CD14-positive monocyte (primary cell): Measurements from ENCODE around the gene PARP14. TPM values are rescaled to one million over a fixed set of nuclear protein-coding genes. Genes with fewer than 3 reads are reported as not detected.

Source experiments
- DNase-seq, 3 donors: peaks; one replicate each; pipeline ENCODE4 v3.0.0-alpha.2; 2011 to 2022
- H2AFZ ChIP-seq: 2 replicates; pipeline ENCODE4 v1.6.0; 2012; ENCODE audit warnings: mild to moderate bottlenecking, low read depth, low read length, inconsistent platforms; ENCODE audit not compliant: insufficient read depth, poor library complexity, severe bottlenecking
- H3K27ac ChIP-seq, 2 donors: 1 replicate in 1 of 2; 2 replicates in 1 of 2; pipeline ENCODE4 v1.5.1; 2012 to 2013; ENCODE audit warnings: low read length in 2 of 2, control low read depth in 1 of 2, inconsistent platforms in 1 of 2, low read depth in 1 of 2, mild to moderate bottlenecking in 1 of 2
- H3K27me3 ChIP-seq, 2 donors: one replicate each; pipeline versions ENCODE4 v1.6.0 to v1.6.1; 2011 to 2013; ENCODE audit warnings: low read length in 2 of 2; ENCODE audit not compliant: control insufficient read depth in 2 of 2, insufficient read depth in 2 of 2
- H3K36me3 ChIP-seq, 2 donors: replicated peaks in 1 of 2; 1 replicate in 1 of 2; 2 replicates in 1 of 2; pipeline versions ENCODE4 v1.5.1 to v1.6.1; 2012 to 2013; ENCODE audit warnings: low read length in 2 of 2, control low read depth in 1 of 2, inconsistent platforms in 1 of 2, mild to moderate bottlenecking in 1 of 2; ENCODE audit not compliant: insufficient read depth in 2 of 2, control insufficient read depth in 1 of 2
- H3K4me1 ChIP-seq, 2 donors: 1 replicate in 1 of 2; 2 replicates in 1 of 2; pipeline versions ENCODE4 v1.5.1 to v1.6.1; 2012 to 2013; ENCODE audit warnings: low read length in 2 of 2, control low read depth in 1 of 2, inconsistent platforms in 1 of 2, mild to moderate bottlenecking in 1 of 2, moderate library complexity in 1 of 2; ENCODE audit not compliant: insufficient read depth in 2 of 2, control insufficient read depth in 1 of 2
- H3K4me2 ChIP-seq: replicated peaks from 2 replicates; pipeline ENCODE3; 2012; ENCODE audit warnings: low read length, moderate library complexity, mild to moderate bottlenecking; ENCODE audit not compliant: poor library complexity, severe bottlenecking; ENCODE audit errors: extremely low read depth
- H3K4me3 ChIP-seq, 3 experiments: fragments of 200-600 bp in 1 of 3; sonication (generic) in 1 of 3; replicated peaks in 1 of 3; 1 replicate in 2 of 3; 2 replicates in 1 of 3; pipeline ENCODE4 v1.5.1; 2011 to 2013; ENCODE audit warnings: low read length in 3 of 3, mild to moderate bottlenecking in 3 of 3, control low read depth in 2 of 3, low read depth in 2 of 3, inconsistent platforms in 1 of 3, moderate library complexity in 1 of 3
- H3K79me2 ChIP-seq: 2 replicates; pipeline ENCODE4 v1.6.0; 2012; ENCODE audit warnings: mild to moderate bottlenecking, control low read depth, inconsistent platforms, low read length, moderate library complexity; ENCODE audit not compliant: insufficient read depth
- H3K9ac ChIP-seq: 2 replicates; pipeline ENCODE4 v1.6.0; 2017; ENCODE audit warnings: low read length, mild to moderate bottlenecking; ENCODE audit not compliant: insufficient read depth, poor library complexity, severe bottlenecking
- H3K9me3 ChIP-seq, 2 donors: replicated peaks in 1 of 2; 1 replicate in 1 of 2; 2 replicates in 1 of 2; pipeline versions ENCODE4 v1.5.1 to v1.6.1; 2012 to 2013; ENCODE audit warnings: low read length in 2 of 2, control low read depth in 1 of 2; ENCODE audit not compliant: control insufficient read depth in 1 of 2, insufficient read depth in 1 of 2
- H4K20me1 ChIP-seq: 2 replicates; pipeline ENCODE4 v1.6.0; 2012; ENCODE audit warnings: mild to moderate bottlenecking, low read length, control low read depth, moderate library complexity; ENCODE audit not compliant: insufficient read depth
- H3K27ac Mint-ChIP-seq, 7 donors: one replicate each; pipeline ENCODE4 v1.8.0; 2020; ENCODE audit warnings: mild to moderate bottlenecking in 7 of 7, mixed read lengths in 7 of 7, moderate library complexity in 6 of 7, inconsistent platforms in 2 of 7
- H3K27me3 Mint-ChIP-seq, 3 donors: one replicate each; pipeline ENCODE4 v1.8.0; 2021 to 2022; ENCODE audit warnings: low read depth in 3 of 3, mild to moderate bottlenecking in 3 of 3, mixed read lengths in 3 of 3, moderate library complexity in 3 of 3, inconsistent platforms in 1 of 3
- H3K36me3 Mint-ChIP-seq, 2 donors: one replicate each; pipeline ENCODE4 v1.8.0; 2020; ENCODE audit warnings: mixed read lengths in 2 of 2, inconsistent platforms in 1 of 2, mild to moderate bottlenecking in 1 of 2
- H3K4me1 Mint-ChIP-seq: one replicate; pipeline ENCODE4 v1.8.0; 2020; ENCODE audit warnings: mild to moderate bottlenecking, mixed read lengths
- H3K4me3 Mint-ChIP-seq, 2 donors: one replicate each; pipeline ENCODE4 v1.8.0; 2020; ENCODE audit warnings: mild to moderate bottlenecking in 2 of 2, mixed read lengths in 2 of 2, moderate library complexity in 1 of 2
- H3K9me3 Mint-ChIP-seq, 7 donors: one replicate each; pipeline ENCODE4 v1.8.0; 2020 to 2022; ENCODE audit warnings: mixed read lengths in 7 of 7, mild to moderate bottlenecking in 6 of 7, moderate library complexity in 6 of 7, inconsistent platforms in 2 of 7
- CTCF ChIP-seq: fragments of 200-600 bp; IDR thresholded peaks from one replicate; pipeline ENCODE4 v1.8.0; 2022; ENCODE audit warnings: antibody characterized with exemption, mild to moderate bottlenecking
- WGBS: methylation state at CpG from one replicate; pipeline ENCODE4 v1.1.5; 2013; ENCODE audit warnings: missing lambda C conversion rate; ENCODE audit not compliant: insufficient coverage; 5-methylcytosine and 5-hydroxymethylcytosine counted together
- intact Hi-C, 2 donors: fragments of 100-400 bp; cut with micrococcal nuclease; formaldehyde crosslinking; loops; one replicate each; pipeline versions ENCODE4 v1.15.0 to v1.15.1; 2023
- polyA plus RNA-seq, 3 donors: library from polyadenylated mRNA; depleted of rRNA in 1 of 3; unstranded in 2 of 3; stranded (reverse) in 1 of 3; fragments of 300-500 nt in 2 of 3; fragments of >200 nt in 1 of 3; fragmentation: Illumina TruSeq in 2 of 3; gene quantifications; 1 replicate in 2 of 3; 2 replicates in 1 of 3; pipeline ENCODE4 v1.2.3, GENCODE V29; 2012 to 2021

PARP14 gene
- polyA plus RNA-seq, 3 donors = 22.1 to 68.8 (median 26.9) TPM

GRCh38 chr3:122755491-122755890 lies 74.9 kb downstream of the PARP14 start:
- no peak overlapping the region for H3K4me2 ChIP-seq
- no peak overlapping the region for H3K9ac ChIP-seq
- H2AFZ ChIP-seq = no peak overlapping the region
- peaks cover 40 to 46% of the 10 kb centered on the region in 2 donors for H3K36me3 ChIP-seq
- WGBS = 100% methylated on average over 1 of the region's 2 CpGs
- no peaks in the 10 kb centered on the region for H3K9me3 ChIP-seq
- no peak for TF ChIP-seq CTCF
- no peaks in the 10 kb centered on the region for H3K27me3 ChIP-seq
- peaks cover 33 to 35% of the 10 kb centered on the region in 2 donors for H3K4me1 ChIP-seq
- H3K27ac Mint-ChIP-seq = peak overlapping the region in 1 of 7 donors; percentile 12
- H3K27me3 Mint-ChIP-seq = no peaks in the 10 kb centered on the region
- no peak overlapping the region for H3K4me3 ChIP-seq
- peaks cover 44% of the 10 kb centered on the region for H3K4me1 Mint-ChIP-seq
- H3K36me3 Mint-ChIP-seq = peaks cover 53 to 62% of the 10 kb centered on the region in 2 donors
- H4K20me1 ChIP-seq = no peaks in the 10 kb centered on the region
- no peak overlapping the region for H3K27ac ChIP-seq
- peaks cover 34% of the 10 kb centered on the region for H3K79me2 ChIP-seq
- no peaks in the 10 kb centered on the region for H3K9me3 Mint-ChIP-seq
- H3K4me3 Mint-ChIP-seq = no peak overlapping the region
- intact Hi-C loops = loop anchor here (5.0 to 10.0 kb wide), 2 partner anchors 37 to 99 kb away; partner anchors contain the start of gene HSPBAP1 (in 2 of the 2)
- DNase-seq = no peak

GRCh38 chr3:122758877-122759560 lies 78.4 kb downstream of the PARP14 start:
- H3K27me3 Mint-ChIP-seq = peaks cover 0 to 1% (median 0%) of the 10 kb centered on the region in 3 donors
- H3K9me3 Mint-ChIP-seq = no peaks in the 10 kb centered on the region
- no peak for TF ChIP-seq CTCF
- no CpG with 5 or more reads among the region's 3 CpGs for WGBS
- H3K4me3 Mint-ChIP-seq = peak overlapping the region; percentile 44 to 76
- peak; percentile 54 to 71 (median 58) for DNase-seq
- peak overlapping the region; percentile 60 to 85 for H3K27ac ChIP-seq
- peaks cover 26 to 41% of the 10 kb centered on the region in 2 donors for H3K36me3 Mint-ChIP-seq
- H3K4me1 Mint-ChIP-seq = peaks cover 72% of the 10 kb centered on the region
- peak overlapping the region in 2 of 3 experiments; percentile 16 to 66 for H3K4me3 ChIP-seq
- peak overlapping the region; percentile 48 for H2AFZ ChIP-seq
- peak overlapping the region; percentile 72 for H3K4me2 ChIP-seq
- no peaks in the 10 kb centered on the region for H3K9me3 ChIP-seq
- H3K27ac Mint-ChIP-seq = peak overlapping the region; percentile 82 to 96 (median 93)
- H3K36me3 ChIP-seq = peaks cover 7 to 11% of the 10 kb centered on the region in 2 donors
- no peaks in the 10 kb centered on the region for H4K20me1 ChIP-seq
- H3K79me2 ChIP-seq = peaks cover 57% of the 10 kb centered on the region
- H3K27me3 ChIP-seq = no peaks in the 10 kb centered on the region
- intact Hi-C loops = loop anchor here (5.0 to 10.0 kb wide), 2 partner anchors 33 to 96 kb away; partner anchors contain the start of gene HSPBAP1 (in 2 of the 2)
- H3K9ac ChIP-seq = peak overlapping the region; percentile 16
- peaks cover 53 to 63% of the 10 kb centered on the region in 2 donors for H3K4me1 ChIP-seq
